ENCODE data around the gene PGA5.

PGA5 gene

DNA sequence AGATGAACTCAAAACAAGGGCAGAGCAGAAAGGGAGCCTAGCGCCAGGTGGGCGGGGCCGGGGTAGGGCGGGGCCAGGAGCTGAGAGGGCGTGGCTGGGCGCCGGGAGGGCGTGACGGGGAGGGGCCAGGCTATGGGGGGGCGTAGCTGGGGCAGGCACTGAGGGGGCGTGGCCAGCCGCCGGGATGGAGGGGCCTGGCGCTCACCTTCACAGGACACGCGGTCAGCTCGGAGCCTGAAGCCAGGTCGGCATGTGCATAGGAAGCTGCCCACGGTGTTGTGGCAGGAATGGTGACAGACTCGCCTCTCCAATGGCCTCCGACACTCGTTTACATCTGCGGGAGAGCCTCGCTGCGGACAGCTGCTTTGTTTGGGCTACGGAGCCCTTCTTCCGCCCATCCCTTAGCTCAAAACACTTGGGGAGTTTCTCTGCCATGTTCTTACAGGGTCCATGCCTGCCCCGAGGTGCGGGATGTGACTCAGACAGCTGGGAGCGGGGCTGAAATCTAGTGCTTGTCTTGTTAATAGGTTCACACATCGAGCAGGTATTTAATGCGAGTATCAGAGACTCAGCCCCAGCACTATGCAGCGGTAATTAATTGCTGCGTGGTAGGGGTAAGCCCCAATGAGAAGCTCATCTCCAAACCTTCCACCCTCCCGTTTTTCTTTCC lies 40.7 kb downstream of the PGA5 start:
- no peaks in the 10 kb centered on the region for H3K4me1 Mint-ChIP-seq (ENCODE audit: low read depth in 2 of 2)
- H3K27ac Mint-ChIP-seq, result no peak overlapping the region
- H3K27me3 Mint-ChIP-seq, result peaks cover 7 to 14% of the 10 kb centered on the region in 2 donors
- no peak overlapping the region for H3K4me3 Mint-ChIP-seq
- H3K9me3 Mint-ChIP-seq, result no peaks in the 10 kb centered on the region
- no peak for ATAC-seq (replicated peaks)
- H3K36me3 Mint-ChIP-seq (ENCODE audit: insufficient read depth), result peaks cover 5% of the 10 kb centered on the region
- no peak for DNase-seq

DNA sequence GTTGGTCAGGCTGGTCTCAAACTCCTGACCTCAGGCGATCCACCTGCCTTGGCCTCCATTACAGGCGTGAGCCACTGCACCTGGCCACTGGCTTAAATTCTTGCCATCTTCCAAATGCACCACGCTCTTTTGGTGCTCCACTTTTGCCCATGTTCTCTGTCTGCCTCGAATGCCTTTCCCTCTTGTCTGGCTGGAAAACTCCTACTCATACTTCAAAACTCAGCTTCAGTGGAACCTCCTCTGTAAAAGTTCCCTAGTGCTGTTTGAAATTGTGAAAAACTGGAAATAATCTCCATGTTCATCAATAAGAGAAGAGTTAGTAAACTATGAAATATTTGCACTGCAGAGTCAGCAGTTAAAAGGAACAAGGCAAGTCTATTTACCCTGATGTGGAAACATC lies 42.6 kb downstream of the PGA5 start:
- no peak for ATAC-seq (replicated peaks)
- H3K27me3 Mint-ChIP-seq, result peaks cover 9 to 19% of the 10 kb centered on the region in 2 donors
- H3K9me3 Mint-ChIP-seq, result no peaks in the 10 kb centered on the region
- H3K27ac Mint-ChIP-seq, result no peak overlapping the region
- H3K4me3 Mint-ChIP-seq, result no peak overlapping the region
- DNase-seq, result no peak
- H3K4me1 Mint-ChIP-seq (ENCODE audit: low read depth in 2 of 2), result no peaks in the 10 kb centered on the region
- peaks cover 2% of the 10 kb centered on the region for H3K36me3 Mint-ChIP-seq (ENCODE audit: insufficient read depth)

DNA sequence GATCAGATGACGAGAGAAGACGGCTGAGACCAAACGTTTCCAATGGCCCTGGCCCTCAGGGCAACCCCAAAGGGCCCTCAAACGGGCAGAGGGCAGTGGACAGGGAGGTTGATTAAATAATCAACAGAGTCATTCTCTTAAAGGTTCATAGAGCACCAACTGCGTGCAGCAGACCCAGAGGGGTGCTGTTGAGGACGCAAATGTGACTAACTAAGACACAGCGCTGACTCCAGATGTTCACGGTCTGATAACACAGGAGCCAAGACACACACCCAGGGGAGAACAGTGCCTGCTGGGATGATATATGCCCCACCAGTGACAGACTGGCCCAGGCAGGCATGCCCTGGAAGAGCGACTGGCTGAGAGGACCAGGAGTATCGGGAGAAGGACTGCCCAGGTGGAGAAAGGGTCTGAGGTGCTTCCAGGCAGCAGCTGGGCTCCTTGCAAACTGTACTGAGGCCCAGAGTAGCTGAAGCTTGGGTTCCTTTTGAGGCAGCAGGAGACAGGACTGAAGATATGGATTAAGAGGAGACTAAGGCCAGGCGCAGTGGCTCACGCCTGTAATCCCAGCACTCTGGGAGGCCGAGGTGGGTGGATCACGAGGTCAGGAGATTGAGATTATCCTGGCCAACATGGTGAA lies 46.5 kb downstream of the PGA5 start:
- H3K4me1 Mint-ChIP-seq (ENCODE audit: low read depth in 2 of 2), result no peaks in the 10 kb centered on the region
- peaks cover 2% of the 10 kb centered on the region for H3K36me3 Mint-ChIP-seq (ENCODE audit: insufficient read depth)
- no peak for ATAC-seq (replicated peaks)
- no peak for DNase-seq
- peaks cover 12 to 33% of the 10 kb centered on the region in 2 donors for H3K27me3 Mint-ChIP-seq
- H3K27ac Mint-ChIP-seq, result no peak overlapping the region
- H3K9me3 Mint-ChIP-seq, result no peaks in the 10 kb centered on the region
- no peak overlapping the region for H3K4me3 Mint-ChIP-seq

DNA sequence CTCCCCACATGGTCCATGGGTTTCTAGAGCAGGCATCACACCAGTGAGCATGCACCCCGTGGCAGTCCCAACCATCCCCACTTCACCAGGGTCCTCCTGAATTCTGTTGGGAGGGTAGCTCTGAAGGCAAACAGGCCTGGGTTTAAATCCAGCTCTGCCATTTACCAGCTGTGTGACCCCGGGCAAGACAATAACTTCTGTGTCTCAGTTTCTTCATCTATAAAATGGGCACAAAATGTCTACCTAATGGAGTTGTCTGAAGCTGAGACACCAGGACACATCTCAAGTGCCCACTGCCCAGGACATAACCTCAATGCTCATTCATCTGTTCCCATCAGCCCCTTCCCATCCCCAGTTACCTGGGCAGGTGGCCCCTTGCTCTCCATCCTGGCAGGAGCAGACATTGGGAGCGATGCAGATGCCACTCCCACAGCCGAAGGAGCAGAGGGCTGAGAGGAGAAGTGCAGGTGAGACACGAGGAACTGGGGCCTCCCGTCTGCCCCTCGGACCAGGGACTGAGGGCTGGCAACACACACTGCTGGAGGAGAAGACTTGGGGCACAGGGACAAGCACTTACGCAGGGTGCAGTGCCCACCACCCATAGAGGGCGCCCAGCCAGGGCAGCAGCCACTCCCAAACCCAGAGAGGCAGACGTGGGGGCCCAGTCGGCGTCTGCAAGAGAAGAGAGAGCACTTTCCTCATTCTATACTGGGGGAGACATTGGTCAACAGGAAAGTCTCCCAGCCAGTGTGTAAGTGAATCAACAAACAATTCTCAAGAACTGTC lies 50.1 kb downstream of the PGA5 start:
- H3K4me3 Mint-ChIP-seq, result no peak overlapping the region
- no peak for ATAC-seq (replicated peaks)
- no peaks in the 10 kb centered on the region for H3K9me3 Mint-ChIP-seq
- H3K27ac Mint-ChIP-seq, result no peak overlapping the region
- no peak for DNase-seq
- H3K36me3 Mint-ChIP-seq (ENCODE audit: insufficient read depth), result peaks cover 13% of the 10 kb centered on the region
- peaks cover 4 to 5% of the 10 kb centered on the region in 2 donors for H3K4me1 Mint-ChIP-seq (ENCODE audit: low read depth in 2 of 2)
- peaks cover 29 to 51% of the 10 kb centered on the region in 2 donors for H3K27me3 Mint-ChIP-seq

DNA sequence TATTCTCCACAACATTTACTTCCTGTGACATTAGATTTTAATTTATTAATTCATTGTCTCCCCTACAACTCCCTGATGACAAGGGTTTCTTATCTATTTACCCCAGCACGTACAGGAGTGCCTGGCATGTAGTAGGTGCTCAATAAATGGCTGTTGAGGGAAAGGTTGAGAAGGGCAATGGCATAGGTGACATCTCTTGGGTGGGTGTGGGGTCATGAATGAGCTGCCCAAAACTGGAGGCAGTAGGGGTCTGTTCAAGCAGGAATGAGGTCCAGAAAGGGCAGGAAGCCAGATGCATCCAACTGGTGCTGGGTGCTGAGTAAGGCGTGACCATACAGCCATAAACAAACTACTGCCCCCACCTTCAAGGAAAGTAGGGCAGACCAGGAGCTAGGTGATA lies 51.4 kb downstream of the PGA5 start:
- Mint-ChIP-seq H3K36me3 (ENCODE audit: insufficient read depth) (peaks cover 17% of the 10 kb centered on the region), H3K27ac (no peak overlapping the region), H3K9me3 (no peaks in the 10 kb centered on the region), H3K27me3 (peaks cover 23 to 44% of the 10 kb centered on the region in 2 donors), H3K4me1 (ENCODE audit: low read depth in 2 of 2) (peaks cover 5 to 6% of the 10 kb centered on the region in 2 donors), H3K4me3 (peak overlapping the region; percentile 6 to 10)
- ATAC-seq (replicated peaks) (no peak), DNase-seq (no peak)

DNA sequence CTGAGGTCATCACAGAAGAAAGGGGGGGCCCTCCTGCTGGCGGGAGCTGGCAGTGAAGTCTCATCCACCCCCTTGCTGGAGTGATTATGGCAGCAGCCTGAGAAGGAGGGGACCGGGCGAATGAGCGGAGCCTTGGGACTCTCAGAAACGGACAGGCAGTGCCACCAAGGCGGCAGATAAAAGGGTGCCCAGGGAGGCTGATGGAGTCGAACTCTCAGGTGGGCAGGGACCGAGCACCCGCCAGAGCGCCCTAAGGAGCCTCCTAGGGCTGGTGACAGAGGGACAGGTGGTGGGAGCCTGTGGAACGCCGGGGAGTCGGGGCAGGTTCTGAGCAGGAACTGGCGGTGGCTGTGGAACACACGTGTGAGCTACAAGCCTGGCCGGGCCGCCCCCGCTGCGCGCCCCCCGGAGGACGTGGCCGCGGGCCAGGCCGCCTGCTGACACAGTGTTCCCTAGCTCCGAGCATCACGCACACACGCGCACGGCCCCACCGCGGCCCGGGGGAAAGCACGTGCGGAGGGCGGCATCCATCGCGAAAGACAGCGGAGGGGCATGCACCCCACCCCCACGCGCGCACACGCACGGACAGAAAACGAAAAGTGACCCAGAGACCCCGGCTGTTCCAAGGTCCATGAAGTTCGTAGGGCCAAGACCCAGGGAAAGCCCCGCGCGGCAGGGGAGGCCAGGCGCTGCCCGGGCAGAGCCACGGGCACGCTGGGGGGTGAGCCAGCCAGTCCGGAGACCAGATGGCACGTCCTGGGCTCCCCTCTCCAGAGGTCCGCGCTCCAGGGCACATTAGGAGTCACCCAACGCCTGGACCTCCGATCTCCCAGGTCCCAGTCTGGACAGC lies 53.1 kb downstream of the PGA5 start:
- DNase-seq (peak in 2 of 3 experiments; percentile 4), ATAC-seq (replicated peaks) (peak; percentile 38)
- no peaks in the 10 kb centered on the region for H3K9me3 Mint-ChIP-seq
- no peak overlapping the region for H3K27ac Mint-ChIP-seq
- peaks cover 21 to 36% of the 10 kb centered on the region in 2 donors for H3K27me3 Mint-ChIP-seq
- H3K36me3 Mint-ChIP-seq (ENCODE audit: insufficient read depth), result peaks cover 20% of the 10 kb centered on the region
- H3K4me3 Mint-ChIP-seq, result peak overlapping the region; percentile 76 to 84
- peaks cover 16 to 21% of the 10 kb centered on the region in 2 donors for H3K4me1 Mint-ChIP-seq (ENCODE audit: low read depth in 2 of 2)

DNA sequence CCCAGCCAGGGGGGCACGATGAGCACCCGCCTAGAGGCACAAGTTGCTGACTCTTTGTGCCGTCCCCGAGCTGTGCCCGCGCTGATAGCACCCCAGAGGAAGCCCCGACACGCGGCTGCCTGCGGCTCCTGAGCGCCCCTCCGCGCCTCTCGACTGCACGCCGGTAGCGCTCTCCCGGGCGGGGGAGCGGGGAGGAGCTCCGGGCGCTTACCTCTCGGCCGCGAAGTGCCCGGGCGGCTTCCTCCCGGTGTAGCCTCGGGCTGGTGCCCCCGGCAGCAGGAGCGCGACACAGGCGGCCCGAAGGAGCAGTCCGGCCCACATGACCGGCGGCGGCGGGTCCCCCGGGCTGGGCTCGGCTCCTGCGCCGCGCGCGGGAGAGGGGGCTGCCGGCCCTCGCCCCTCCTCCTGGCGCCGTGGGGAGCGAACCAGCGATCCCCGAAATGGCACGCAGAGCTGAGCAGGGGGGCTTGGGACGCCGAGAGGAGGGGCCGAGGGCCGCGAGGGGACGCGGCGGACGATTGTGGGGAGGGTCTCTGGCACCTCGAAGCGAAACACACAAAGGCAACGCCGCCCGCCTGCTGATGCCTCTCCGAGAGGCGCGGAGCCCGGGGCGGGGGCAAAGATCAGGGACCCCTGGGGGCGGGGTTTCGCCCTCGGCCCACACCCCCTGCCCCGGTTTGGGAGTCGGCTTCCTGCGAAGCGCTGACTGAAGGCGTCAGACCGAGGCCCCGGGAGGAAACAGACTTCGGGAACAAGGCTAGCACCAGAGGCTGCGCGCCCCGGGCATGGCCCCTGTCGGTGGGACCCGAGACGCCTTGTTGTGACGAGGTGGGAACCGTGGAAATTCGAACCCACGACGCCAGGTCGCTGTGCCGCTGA lies 54.0 kb downstream of the PGA5 start, which contains the start of gene VWCE:
Gene VWCE (minus strand): TSS at position 600 of the 879 bp plus-strand sequence. CDS start 279 bp downstream, at position 321.
- Mint-ChIP-seq H3K36me3 (ENCODE audit: insufficient read depth) (peaks cover 26% of the 10 kb centered on the region), H3K27me3 (peaks cover 21 to 36% of the 10 kb centered on the region in 2 donors), H3K9me3 (no peaks in the 10 kb centered on the region), H3K27ac (no peak within 1 kb of the TSS), H3K4me3 (peak within 1 kb of the TSS; percentile 76 to 84), H3K4me1 (ENCODE audit: low read depth in 2 of 2) (peaks cover 17 to 21% of the 10 kb centered on the region in 2 donors)
- ATAC-seq (replicated peaks) (peak; percentile 91), DNase-seq (peak; percentile 51 to 60 (median 56))

DNA sequence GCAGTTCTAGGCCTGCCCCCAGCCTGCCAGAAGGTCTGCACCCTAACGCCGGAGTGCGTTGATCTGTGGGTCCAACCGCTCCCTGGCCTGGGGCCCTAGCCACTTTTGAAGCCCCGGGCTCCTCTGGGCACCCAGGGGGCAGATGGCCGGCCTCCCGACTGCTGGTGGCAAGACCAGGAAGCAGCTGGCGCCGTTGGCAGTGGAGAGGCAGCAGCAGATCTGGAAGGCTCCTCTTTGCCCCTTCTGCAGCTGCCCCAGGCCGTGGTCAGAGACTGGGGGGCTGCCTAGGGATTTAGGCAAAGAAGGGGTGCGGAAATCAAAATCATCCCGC lies 54.6 kb downstream of the PGA5 start:
- DNase-seq, result no peak
- peaks cover 17 to 21% of the 10 kb centered on the region in 2 donors for H3K4me1 Mint-ChIP-seq (ENCODE audit: low read depth in 2 of 2)
- no peaks in the 10 kb centered on the region for H3K9me3 Mint-ChIP-seq
- peak overlapping the region in 1 of 2 donors; percentile 84 for H3K4me3 Mint-ChIP-seq
- no peak overlapping the region for H3K27ac Mint-ChIP-seq
- no peak for ATAC-seq (replicated peaks)
- H3K27me3 Mint-ChIP-seq, result peaks cover 21 to 36% of the 10 kb centered on the region in 2 donors
- H3K36me3 Mint-ChIP-seq (ENCODE audit: insufficient read depth), result peaks cover 26% of the 10 kb centered on the region

DNA sequence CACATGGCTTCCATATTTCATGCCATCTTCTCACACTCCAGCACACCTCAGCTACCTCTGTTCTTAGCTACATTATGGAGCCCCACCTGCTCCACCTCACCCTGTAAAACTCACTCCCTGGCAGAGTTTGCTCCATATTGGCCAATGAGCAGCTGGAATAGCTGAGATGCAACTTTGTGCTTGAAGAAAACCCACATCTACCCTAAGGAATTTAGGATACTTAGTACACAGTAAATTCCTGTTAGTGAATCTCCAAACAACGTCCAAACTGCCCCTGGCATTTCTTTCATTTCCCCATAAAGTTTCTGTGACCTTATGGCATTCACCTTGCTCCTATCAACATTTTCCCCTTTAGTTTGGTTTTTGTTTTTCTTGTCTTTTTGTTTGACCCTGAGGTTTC lies 56.4 kb downstream of the PGA5 start:
- no peaks in the 10 kb centered on the region for H3K9me3 Mint-ChIP-seq
- ATAC-seq (replicated peaks), result no peak
- H3K4me1 Mint-ChIP-seq (ENCODE audit: low read depth in 2 of 2), result peaks cover 17 to 21% of the 10 kb centered on the region in 2 donors
- H3K27me3 Mint-ChIP-seq, result peaks cover 18 to 19% of the 10 kb centered on the region in 2 donors
- H3K27ac Mint-ChIP-seq, result peak overlapping the region in 1 of 2 donors; percentile 87
- peaks cover 24% of the 10 kb centered on the region for H3K36me3 Mint-ChIP-seq (ENCODE audit: insufficient read depth)
- DNase-seq, result no peak
- H3K4me3 Mint-ChIP-seq, result peak overlapping the region in 1 of 2 donors; percentile 11

DNA sequence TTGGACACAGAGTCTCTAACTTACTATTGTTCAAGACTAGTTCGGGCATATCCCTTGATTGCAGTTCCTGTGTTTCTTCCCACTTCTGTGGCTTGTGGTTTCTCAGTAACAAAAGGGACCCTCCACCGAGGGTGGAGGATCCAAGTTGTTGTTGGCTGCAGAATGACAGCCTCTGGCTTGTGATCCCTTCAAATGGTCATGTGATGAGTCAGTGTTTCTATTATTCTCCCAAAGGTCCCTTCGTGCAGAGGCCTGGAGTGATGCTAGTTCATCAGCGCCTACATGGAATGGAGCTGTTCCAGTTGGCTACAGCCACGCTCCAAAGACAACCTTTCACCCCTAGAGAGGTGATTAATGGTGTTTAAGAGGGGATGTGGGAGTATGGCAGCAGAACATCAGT lies 56.8 kb downstream of the PGA5 start:
- H3K9me3 Mint-ChIP-seq, result no peaks in the 10 kb centered on the region
- ATAC-seq (replicated peaks), result no peak
- peaks cover 22% of the 10 kb centered on the region for H3K36me3 Mint-ChIP-seq (ENCODE audit: insufficient read depth)
- DNase-seq, result no peak
- H3K4me3 Mint-ChIP-seq, result peak overlapping the region in 1 of 2 donors; percentile 11
- peaks cover 14 to 15% of the 10 kb centered on the region in 2 donors for H3K27me3 Mint-ChIP-seq
- peaks cover 17 to 21% of the 10 kb centered on the region in 2 donors for H3K4me1 Mint-ChIP-seq (ENCODE audit: low read depth in 2 of 2)
- H3K27ac Mint-ChIP-seq, result peak overlapping the region in 1 of 2 donors; percentile 87

DNA sequence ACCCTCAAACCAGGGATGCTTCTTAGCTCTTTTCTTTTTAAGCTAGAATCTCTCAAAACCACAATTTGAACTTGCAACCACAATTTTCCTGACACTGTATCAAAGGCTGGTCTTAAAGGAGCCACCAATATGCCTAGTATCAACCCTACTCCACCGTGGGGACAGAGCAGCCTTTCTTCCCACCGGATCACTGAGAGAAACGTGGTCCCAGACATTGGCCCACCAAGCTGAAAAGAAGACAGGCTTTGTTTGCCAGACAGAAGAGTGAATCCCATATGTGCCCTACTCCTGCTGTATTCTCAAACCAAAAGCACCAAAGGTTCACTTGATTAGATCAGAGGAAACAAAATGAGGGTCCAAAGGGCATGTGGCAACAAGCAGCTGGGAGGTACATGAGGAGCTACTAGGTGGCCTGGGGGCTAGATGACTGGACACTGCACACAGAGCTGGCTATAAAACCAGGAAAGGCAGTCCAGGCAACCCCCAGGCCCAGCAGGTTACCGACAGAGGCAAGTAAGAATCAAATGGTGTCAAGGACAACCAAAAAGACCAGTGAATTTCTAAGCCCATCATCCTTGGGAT lies 57.8 kb downstream of the PGA5 start:
- H3K27me3 Mint-ChIP-seq, result peaks cover 4 to 5% of the 10 kb centered on the region in 2 donors
- peak overlapping the region in 1 of 2 donors; percentile 8 for H3K4me3 Mint-ChIP-seq
- H3K36me3 Mint-ChIP-seq (ENCODE audit: insufficient read depth), result peaks cover 17% of the 10 kb centered on the region
- peak overlapping the region; percentile 69 to 87 for H3K27ac Mint-ChIP-seq
- ATAC-seq (replicated peaks) (no peak), DNase-seq (no peak)
- peaks cover 17% of the 10 kb centered on the region in 2 donors for H3K4me1 Mint-ChIP-seq (ENCODE audit: low read depth in 2 of 2)
- H3K9me3 Mint-ChIP-seq, result no peaks in the 10 kb centered on the region
